Renal cortical epithelial cell (primary cell): ENCODE measurements around the gene SEMA3D. TPM values are rescaled to one million over a fixed set of nuclear protein-coding genes. Genes with fewer than 3 reads are reported as not detected.

Source experiments
- DNase-seq: peaks from one replicate; pipeline ENCODE4 v3.0.0-alpha.2; 2011; ENCODE audit warnings: low read depth
- total RNA-seq: library from RNA; depleted of rRNA; stranded (reverse); fragments of >200 nt; gene quantifications from 2 replicates; pipeline ENCODE4 v1.2.3, GENCODE V29; 2014

SEMA3D gene
- total RNA-seq, 1 donor from 2014 or later: 0.20 TPM

GRCh38 chr7:85184599-85185423 is 2.0 kb downstream of the SEMA3D start:
- DNase-seq: no peak

GRCh38 chr7:85183296-85183695 is 3.6 kb downstream of the SEMA3D start:
- no peak for DNase-seq

GRCh38 chr7:85178531-85179298 is 8.1 kb downstream of the SEMA3D start:
- DNase-seq: no peak

GRCh38 chr7:85177316-85177715 is 9.5 kb downstream of the SEMA3D start:
- no peak for DNase-seq

- DNase-seq: peak; percentile 33
Measured at GRCh38 chr7:85176197-85176596, 10.7 kb downstream of the SEMA3D start.

- DNase-seq: no peak
Measured at GRCh38 chr7:85175217-85175616, 11.6 kb downstream of the SEMA3D start.

GRCh38 chr7:85172530-85172941 is 14.3 kb downstream of the SEMA3D start:
- DNase-seq: peak; percentile 42

GRCh38 chr7:85167636-85168035 is 19.2 kb downstream of the SEMA3D start:
- no peak for DNase-seq

GRCh38 chr7:85165263-85165662 is 21.6 kb downstream of the SEMA3D start:
- DNase-seq: no peak

GRCh38 chr7:85164376-85164775 is 22.5 kb downstream of the SEMA3D start:
- no peak for DNase-seq

- no peak for DNase-seq
Measured at GRCh38 chr7:85162721-85163120, 24.1 kb downstream of the SEMA3D start.

- peak; percentile 7 for DNase-seq
Measured at GRCh38 chr7:85160223-85160622, 26.6 kb downstream of the SEMA3D start.

GRCh38 chr7:85159003-85159402 is 27.9 kb downstream of the SEMA3D start:
- no peak for DNase-seq

GRCh38 chr7:85156661-85157208 is 30.1 kb downstream of the SEMA3D start:
- DNase-seq: peak; percentile 7

GRCh38 chr7:85154282-85154937 is 32.4 kb downstream of the SEMA3D start:
- DNase-seq: peak; percentile 10

GRCh38 chr7:85153715-85154114 is 33.1 kb downstream of the SEMA3D start:
- no peak for DNase-seq

GRCh38 chr7:85150624-85151023 is 36.2 kb downstream of the SEMA3D start:
- DNase-seq: no peak

GRCh38 chr7:85144771-85145170 is 42.1 kb downstream of the SEMA3D start:
- DNase-seq: no peak

GRCh38 chr7:85135977-85136376 is 50.9 kb downstream of the SEMA3D start:
- peak; percentile 18 for DNase-seq

GRCh38 chr7:85133560-85133959 is 53.3 kb downstream of the SEMA3D start:
- DNase-seq: no peak

- DNase-seq: no peak
Measured at GRCh38 chr7:85133006-85133405, 53.9 kb downstream of the SEMA3D start.

- DNase-seq: no peak
Measured at GRCh38 chr7:85130702-85131101, 56.2 kb downstream of the SEMA3D start.
